HG02981 (cell line): Measurements from ENCODE around the gene TTC23L.
"Not testable (repeated sequence)": the region's sequence is repeated elsewhere in the genome, so short reads cannot be mapped to it uniquely, and the experiment has no call there.

ENCODE experiments used
- ATAC-seq: cut with Tn5 transposase; IDR thresholded peaks from one replicate; pipeline ENCODE4 v1.9.1; 2021; ENCODE audit warnings: mild to moderate bottlenecking, moderate library complexity; ENCODE audit not compliant: unreplicated experiment

TTC23L gene

GRCh38 chr5:34838785-34839714 lies at the start of gene TTC23L:
TTC23L (plus strand) TSS chr5:34839164; CDS start chr5:34840672, 1,508 bp downstream.
- ATAC-seq, result peak; percentile 98

GRCh38 chr5:34789639-34790038 lies 49.3 kb upstream of the TTC23L start:
- no peak for ATAC-seq

- ATAC-seq, result no peak
These were observed 48.9 kb upstream of the TTC23L start for GRCh38 chr5:34790069-34790468.

GRCh38 chr5:34791761-34792244 lies 47.2 kb upstream of the TTC23L start:
- no peak for ATAC-seq

GRCh38 chr5:34802834-34803563 lies 36.0 kb upstream of the TTC23L start:
- no peak for ATAC-seq

- ATAC-seq, result no peak
These were observed 34.8 kb upstream of the TTC23L start for GRCh38 chr5:34803974-34804732.

GRCh38 chr5:34804913-34805312 lies 34.1 kb upstream of the TTC23L start:
- ATAC-seq, result no peak

- no peak for ATAC-seq
These were observed 32.4 kb upstream of the TTC23L start for GRCh38 chr5:34806532-34806931.

- no peak for ATAC-seq
These were observed 27.3 kb upstream of the TTC23L start for GRCh38 chr5:34811706-34812105.

GRCh38 chr5:34813509-34813908 lies 25.5 kb upstream of the TTC23L start:
- no peak for ATAC-seq

- no peak for ATAC-seq
These were observed 21.2 kb upstream of the TTC23L start for GRCh38 chr5:34817558-34818351.

GRCh38 chr5:34818717-34819116 lies 20.2 kb upstream of the TTC23L start:
- ATAC-seq, result no peak

- ATAC-seq, result no peak
These were observed 18.4 kb upstream of the TTC23L start for GRCh38 chr5:34820593-34820992.

- no peak for ATAC-seq
These were observed 15.8 kb upstream of the TTC23L start for GRCh38 chr5:34822956-34823715.

GRCh38 chr5:34826347-34826746 lies 12.6 kb upstream of the TTC23L start:
- no peak for ATAC-seq

- no peak for ATAC-seq
These were observed 11.1 kb upstream of the TTC23L start for GRCh38 chr5:34827588-34828506.

GRCh38 chr5:34830827-34831226 lies 8.1 kb upstream of the TTC23L start:
- ATAC-seq, result not testable (repeated sequence)

GRCh38 chr5:34831303-34831702 lies 7.7 kb upstream of the TTC23L start:
- ATAC-seq, result no peak
